CD4-positive, alpha-beta T cell treated with Interleukin-4 for 1 hour (primary cell): ENCODE data around the gene CLEC3B.
A peak's percentile ranks its signal among the peaks of the same experiment; 100 is the strongest.

Source experiments
- DNase-seq, 2 donors: peaks; one replicate each; pipeline ENCODE4 v3.0.0-alpha.2; 2020 to 2022

The CLEC3B gene

GRCh38 chr3:45003859-45004258, 22.2 kb upstream of the CLEC3B start:
- no peak for DNase-seq

GRCh38 chr3:45007091-45007490, 19.0 kb upstream of the CLEC3B start:
- no peak for DNase-seq

GRCh38 chr3:45008117-45008516, 18.0 kb upstream of the CLEC3B start:
- DNase-seq, result no peak

- DNase-seq, result no peak
Measured at GRCh38 chr3:45009868-45010267, 16.2 kb upstream of the CLEC3B start.

GRCh38 chr3:45010811-45011333, 15.2 kb upstream of the CLEC3B start:
- no peak for DNase-seq

- DNase-seq, result no peak
Measured at GRCh38 chr3:45011756-45012508, 14.2 kb upstream of the CLEC3B start.

GRCh38 chr3:45012577-45012976, 13.5 kb upstream of the CLEC3B start:
- DNase-seq, result no peak

GRCh38 chr3:45016916-45017315, 9.2 kb upstream of the CLEC3B start:
- no peak for DNase-seq

- no peak for DNase-seq
Measured at GRCh38 chr3:45017821-45018220, 8.3 kb upstream of the CLEC3B start.

- DNase-seq, result peak; percentile 23 to 33
Measured at GRCh38 chr3:45020534-45020933, 5.6 kb upstream of the CLEC3B start.

GRCh38 chr3:45021524-45022297, 4.4 kb upstream of the CLEC3B start:
- no peak for DNase-seq

- no peak for DNase-seq
Measured at GRCh38 chr3:45023675-45024074, 2.4 kb upstream of the CLEC3B start.

- no peak for DNase-seq
Measured at GRCh38 chr3:45024542-45025255, 1.4 kb upstream of the CLEC3B start.

GRCh38 chr3:45026957-45027356, 854 bp downstream of the CLEC3B start:
- no peak for DNase-seq

GRCh38 chr3:45027441-45027840, 1.3 kb downstream of the CLEC3B start:
- no peak for DNase-seq

- no peak for DNase-seq
Measured at GRCh38 chr3:45029216-45029615, 3.1 kb downstream of the CLEC3B start.

- no peak for DNase-seq
Measured at GRCh38 chr3:45029661-45030060, 3.6 kb downstream of the CLEC3B start.

- no peak for DNase-seq
Measured at GRCh38 chr3:45031531-45031930, 5.4 kb downstream of the CLEC3B start.

GRCh38 chr3:45032113-45032512, 6.0 kb downstream of the CLEC3B start:
- DNase-seq, result no peak

- DNase-seq, result no peak
Measured at GRCh38 chr3:45033791-45034190, 7.7 kb downstream of the CLEC3B start.

- peak; percentile 18 to 43 for DNase-seq
Measured at GRCh38 chr3:45034612-45035252, 8.6 kb downstream of the CLEC3B start.

- no peak for DNase-seq
Measured at GRCh38 chr3:45035441-45036301, 9.6 kb downstream of the CLEC3B start.
